HG03135 (cell line): ENCODE data around the gene TCEAL9.
A peak's percentile ranks its signal among the peaks of the same experiment; 100 is the strongest.
"Not testable (repeated sequence)": the region's sequence is repeated elsewhere in the genome, so short reads cannot be mapped to it uniquely, and the experiment has no call there.

Source experiments
- ATAC-seq: cut with Tn5 transposase; IDR thresholded peaks from one replicate; pipeline ENCODE4 v1.9.1; 2021; ENCODE audit warnings: mild to moderate bottlenecking, moderate library complexity; ENCODE audit not compliant: unreplicated experiment

TCEAL9 gene, protein sequence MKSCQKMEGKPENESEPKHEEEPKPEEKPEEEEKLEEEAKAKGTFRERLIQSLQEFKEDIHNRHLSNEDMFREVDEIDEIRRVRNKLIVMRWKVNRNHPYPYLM

DNA sequence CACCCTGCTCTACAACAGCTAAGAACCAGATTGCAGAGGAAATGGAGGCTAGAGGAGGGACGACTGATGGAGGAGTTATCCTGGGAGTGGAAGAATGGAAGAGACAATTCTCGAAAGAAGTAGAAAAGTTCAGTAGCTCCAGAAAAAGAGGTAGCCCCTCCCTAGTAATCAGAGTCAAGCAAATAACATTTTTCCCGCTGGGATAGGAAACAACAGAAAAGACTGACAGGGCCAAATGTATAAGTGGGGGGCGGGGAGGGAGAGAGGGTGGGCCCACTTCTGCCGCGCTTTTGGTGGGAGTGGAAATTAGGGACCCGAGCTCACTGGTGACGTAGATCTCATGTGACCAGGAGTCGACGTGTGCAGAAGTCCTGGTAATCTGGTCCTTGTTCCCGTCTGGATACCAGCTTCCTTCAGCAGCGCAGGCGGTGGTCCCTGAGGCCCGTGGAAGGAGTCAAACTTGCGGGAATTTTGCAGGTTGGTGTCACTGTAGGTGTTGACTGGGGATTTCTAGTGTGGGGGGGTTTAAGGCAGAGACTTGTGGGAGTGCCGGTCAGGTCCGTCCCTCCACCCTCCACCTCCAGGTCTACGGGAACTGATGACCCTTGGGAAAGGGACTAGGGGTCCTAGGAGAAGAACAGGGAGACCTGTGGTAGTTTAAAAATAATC, at the start of gene TCEAL9:
Gene TCEAL9 (plus strand): TSS at position 377 of the 669 bp plus-strand sequence. CDS start 1,179 bp downstream, outside the sequence.
- ATAC-seq = no peak

DNA sequence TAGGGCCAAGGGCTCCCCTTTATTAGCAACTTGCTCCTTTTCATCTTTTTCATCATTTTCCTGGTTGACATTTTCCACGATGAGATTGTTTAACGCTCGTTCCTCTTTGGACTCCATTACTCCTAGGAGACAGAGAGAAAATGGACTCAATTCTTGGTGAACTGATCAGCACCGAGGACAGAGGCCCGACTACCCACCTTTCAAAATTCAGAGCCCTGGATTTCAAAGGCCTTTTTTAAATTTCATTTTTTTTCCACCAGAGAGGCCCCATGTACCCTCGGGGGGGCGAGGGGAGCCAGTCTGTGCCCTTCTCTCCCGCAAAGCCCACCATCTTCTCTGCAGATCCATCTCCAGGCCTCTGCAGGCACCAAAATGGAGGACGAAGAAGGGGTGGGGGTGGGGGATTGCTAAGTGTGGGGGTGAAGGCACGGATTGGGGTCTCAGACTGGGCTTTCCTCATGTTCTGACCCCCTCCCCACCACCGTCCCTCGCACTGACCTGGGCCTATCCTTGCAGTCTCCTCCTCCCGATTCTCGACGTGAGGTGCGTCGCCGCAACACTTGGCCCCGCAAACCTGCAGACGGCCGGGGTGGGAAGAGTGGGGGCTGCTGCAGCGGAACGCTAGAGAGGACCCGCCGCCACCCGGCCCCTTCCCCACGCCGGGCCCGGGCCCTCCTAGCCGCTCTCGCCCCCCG, 46.3 kb upstream of the TCEAL9 start:
- ATAC-seq = no peak

DNA sequence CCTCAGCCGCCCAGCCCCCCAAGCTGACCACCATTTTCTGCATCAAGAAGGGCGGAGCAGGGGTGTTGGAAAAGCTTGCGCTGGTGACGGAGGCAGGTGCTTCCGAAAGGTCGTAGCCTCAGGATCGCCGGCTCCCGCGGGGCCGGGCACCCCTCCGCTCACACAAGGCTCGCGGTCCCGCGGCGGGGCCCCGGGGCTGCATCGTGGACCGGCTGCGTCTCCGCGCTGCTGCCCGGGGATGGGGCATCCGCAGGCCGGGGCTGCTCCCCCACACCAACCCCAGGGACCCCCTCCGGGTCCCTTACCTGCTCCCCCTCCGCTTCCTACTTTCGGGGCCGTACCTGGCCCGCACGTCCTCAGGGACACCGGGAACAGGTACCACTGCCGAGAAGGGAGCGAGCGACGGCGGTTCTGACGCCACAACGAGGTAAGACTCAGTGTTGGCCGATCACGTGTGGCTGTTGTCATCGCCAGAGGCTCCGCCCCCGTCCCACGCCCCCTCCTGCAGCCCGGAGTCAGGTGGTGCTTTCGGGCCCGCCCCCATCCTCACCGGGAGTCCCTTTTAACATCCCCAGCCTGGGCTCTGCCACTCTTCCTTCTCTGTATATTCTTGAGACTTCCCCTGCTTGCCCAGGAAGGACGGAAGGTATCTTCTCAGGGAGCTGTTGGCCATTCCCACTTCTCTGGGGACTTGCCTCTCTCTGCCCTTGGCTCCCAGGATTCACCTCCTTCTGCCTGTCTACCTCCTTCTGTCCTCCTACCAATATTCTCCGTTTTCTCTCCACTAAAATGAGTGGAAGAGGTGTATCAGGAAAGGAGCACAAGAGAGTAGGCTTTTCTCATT, 45.5 kb upstream of the TCEAL9 start, which contains the start of gene BEX2:
Gene BEX2 (minus strand): TSS at position 436 of the 844 bp plus-strand sequence. CDS start 1,014 bp downstream, outside the sequence.
- ATAC-seq = peak; percentile 97

DNA sequence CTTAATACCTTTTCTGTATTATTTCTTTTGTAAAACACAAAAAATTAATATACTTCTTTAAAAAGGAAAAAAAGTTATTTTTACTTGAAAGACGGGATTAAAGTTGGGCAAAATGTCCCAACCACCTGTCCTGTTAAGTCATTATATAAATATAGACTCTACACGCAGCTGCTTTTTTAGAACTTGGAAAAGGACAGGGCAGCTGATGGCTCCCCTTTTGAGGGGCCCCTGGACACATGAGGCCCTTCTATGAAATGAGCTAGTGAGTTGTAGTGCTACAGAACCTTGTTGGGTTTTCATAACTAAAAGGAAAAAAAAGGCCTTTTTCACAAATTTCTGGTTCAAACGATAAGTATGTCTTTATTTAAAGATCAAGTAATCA, 44.9 kb upstream of the TCEAL9 start:
- no peak for ATAC-seq

DNA sequence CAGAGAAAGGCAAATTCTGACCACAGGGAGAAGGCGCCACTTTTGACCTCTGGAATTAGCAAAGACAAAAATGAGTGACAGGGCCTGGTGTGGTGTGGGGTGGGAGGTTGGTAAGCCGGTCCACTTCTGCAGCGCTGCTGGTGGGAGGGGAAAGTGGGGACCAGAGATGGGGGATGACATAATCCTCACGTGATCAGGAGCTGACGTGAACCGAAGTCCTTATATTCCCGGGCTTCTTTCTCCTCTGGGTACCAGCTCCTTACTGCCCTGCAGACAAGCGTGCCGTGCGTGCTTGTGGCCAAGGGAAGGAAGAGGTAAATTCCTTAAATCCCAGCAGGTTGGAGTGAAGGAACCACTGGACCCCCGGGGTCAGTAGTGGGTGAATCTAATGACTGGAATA, 26.3 kb upstream of the TCEAL9 start, which contains the start of gene TCEAL7:
Gene TCEAL7 (plus strand): TSS at position 249 of the 400 bp plus-strand sequence. CDS start 1,165 bp downstream, outside the sequence.
- ATAC-seq = no peak

DNA sequence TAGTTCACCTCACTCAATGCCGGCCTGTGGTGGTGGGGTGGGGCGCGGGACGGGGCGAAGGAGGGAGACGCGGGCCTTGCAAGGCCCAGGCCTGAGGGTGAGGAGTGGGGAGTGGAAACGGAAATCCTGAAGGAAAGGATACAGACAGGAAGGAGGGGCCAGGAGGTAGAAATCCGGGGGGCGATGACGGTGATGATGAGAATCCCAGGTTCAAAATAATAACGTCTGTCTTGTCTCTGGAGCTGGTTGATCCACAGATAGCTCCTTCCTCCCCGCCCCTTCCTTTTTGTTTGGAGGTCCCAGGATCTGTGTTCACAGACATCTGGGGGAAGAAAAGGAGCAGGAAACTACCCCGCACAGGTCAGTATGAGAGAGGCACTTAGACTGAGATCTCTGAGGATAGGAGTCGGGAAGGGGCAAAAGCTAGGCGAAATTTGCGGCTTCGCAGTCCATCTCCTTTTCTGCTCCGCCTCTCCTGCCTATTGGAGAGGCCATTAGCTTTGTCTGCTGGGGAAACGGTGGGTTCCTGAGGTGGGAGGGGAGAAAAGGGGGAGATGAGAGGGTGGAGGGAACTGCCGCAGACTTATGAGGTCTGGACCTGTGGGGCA, 25.5 kb upstream of the TCEAL9 start:
- ATAC-seq = no peak

DNA sequence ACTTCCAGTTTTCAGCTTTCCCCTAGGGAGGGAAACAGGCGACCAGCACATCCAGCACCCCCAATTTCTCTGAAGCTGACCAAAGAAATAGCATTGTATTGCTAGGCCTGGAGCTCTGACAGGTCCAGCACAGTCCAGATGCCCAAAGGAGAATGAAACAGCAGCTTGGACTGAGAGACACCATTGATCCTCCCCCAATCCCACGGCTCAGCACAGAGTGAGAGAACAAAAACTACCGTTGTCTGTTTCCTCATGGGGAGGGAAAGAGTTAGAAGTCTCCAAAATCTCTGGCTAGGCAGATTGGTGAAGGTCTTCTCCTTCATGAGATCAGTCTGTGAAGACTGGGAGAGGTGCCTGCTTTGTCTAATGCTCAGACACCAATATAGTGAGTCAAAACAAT, 17.6 kb upstream of the TCEAL9 start:
- no peak for ATAC-seq

DNA sequence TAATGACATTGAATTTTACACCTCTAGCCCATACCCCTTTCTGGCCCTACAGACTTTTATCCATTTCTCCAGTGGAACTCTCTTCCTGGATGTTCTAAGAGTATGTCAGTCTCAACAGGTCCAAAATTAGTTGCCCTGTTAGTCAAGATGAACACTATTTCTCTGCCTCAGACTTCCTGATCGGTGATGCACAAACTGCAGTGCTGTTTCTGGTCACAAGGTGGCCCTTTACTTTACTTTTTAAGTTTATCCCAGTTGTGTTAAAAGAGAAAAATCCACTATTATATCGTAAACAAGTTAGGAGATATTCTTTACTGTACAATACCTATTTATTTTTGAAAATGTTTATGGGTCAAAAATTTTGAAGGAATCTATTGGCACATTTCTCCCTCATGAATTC, 13.2 kb upstream of the TCEAL9 start:
- ATAC-seq = peak; percentile 62

DNA sequence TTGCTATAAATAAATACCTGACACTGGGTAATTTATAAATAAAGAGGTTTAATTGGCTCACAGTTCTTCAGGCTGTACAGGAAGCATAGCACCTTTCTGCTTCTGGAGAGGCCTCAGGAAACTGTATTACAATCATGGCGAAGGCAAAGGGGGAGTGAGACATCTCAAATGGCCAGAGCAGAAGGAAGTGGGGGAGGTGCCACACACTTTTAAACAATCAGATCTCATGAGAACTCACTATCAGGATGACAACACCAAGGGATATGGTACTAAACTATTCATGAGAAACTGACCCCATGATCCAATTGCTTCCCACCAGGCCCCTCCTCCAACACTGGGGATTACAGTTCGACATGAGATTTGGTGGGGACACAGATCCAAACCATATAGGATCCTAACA, 11.7 kb upstream of the TCEAL9 start:
- no peak for ATAC-seq

DNA sequence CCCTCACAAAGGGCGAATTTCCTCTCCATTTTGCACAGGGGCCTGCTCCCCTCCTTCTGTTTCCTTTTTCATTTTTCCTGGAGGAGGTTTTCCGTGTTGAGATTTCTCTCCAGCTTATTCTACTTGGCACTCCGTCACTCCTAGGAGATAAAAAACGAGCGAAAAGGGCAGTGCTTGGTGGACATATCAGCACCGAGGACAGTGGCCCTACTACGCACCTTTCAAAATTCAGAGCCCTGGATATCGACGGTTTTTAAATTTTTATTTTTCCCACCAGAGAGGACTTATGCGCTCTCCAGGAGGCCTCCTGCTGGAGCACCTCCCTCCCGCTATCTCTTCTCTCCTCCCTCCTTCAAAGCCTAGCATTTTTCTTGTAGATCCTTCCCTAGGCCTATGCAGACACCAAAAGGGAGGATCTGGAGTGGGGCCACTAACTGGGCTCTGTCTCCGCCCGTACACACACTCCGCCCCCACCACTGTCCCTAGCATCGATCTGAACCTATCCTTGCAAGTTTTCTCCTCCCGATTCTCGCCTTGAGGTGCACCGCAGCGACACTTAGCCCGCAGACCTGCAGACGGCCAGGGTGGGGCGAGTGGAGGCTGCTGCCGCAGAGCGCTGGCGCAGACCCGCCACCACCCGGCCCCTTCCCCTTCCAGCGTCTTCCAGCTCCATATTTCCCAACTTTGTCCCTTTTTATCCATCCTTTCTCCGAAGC, 8.5 kb upstream of the TCEAL9 start:
- ATAC-seq = no peak

DNA sequence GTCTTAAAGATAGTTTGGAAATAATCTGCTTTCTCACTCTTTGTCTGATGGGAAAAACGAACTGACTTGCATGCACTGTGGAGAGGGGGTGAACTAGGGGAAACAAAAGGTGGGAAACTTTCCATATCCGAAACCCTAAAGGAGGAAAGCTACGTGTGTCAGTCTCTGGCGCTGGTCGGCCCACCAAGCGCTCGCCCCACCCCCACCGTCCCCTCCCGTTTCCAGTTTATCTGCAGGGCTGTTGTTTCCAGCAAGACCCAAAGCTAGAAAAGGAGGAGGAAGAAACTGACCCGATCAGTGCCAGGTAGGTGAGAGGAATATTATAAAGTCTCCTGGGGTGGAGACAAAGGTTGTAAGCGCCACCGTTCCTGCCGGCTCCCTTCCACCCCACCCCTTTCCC, 552 bp downstream of the TCEAL9 start:
- no peak for ATAC-seq

DNA sequence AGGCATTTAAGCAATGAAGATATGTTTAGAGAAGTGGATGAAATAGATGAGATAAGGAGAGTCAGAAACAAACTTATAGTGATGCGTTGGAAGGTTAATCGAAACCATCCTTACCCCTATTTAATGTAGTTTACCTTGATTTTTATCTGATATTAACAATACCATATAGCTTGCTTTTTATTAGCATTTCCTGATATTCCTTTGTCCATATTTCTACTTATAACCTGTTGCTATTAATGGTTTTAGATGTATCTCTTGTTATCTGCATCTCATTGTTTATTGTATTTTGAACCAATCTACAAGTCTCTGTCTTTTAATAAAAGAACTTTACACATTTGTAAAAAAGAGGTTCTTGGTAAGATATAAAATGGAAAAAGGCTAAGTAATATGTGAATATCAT, 1.6 kb downstream of the TCEAL9 start:
- ATAC-seq = no peak

DNA sequence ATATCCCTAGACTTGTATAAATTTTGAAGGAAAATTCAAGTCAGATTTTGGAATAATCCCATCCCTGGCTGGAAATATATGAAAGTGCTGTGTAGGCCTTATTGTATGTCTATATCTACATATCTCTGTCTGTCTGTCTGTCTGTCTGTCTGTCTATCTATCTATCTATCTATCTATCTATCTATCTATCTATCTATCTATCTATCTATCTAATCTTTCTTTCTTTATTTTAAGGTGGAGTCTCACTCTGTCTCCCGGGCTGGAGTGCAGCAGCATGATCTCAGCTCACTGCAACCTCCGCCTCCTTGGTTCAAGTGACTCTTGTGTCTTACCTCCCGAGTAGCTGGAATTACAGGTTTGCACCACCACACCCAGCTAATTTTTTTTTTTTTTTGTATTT, 3.3 kb downstream of the TCEAL9 start:
- not testable (repeated sequence) for ATAC-seq

DNA sequence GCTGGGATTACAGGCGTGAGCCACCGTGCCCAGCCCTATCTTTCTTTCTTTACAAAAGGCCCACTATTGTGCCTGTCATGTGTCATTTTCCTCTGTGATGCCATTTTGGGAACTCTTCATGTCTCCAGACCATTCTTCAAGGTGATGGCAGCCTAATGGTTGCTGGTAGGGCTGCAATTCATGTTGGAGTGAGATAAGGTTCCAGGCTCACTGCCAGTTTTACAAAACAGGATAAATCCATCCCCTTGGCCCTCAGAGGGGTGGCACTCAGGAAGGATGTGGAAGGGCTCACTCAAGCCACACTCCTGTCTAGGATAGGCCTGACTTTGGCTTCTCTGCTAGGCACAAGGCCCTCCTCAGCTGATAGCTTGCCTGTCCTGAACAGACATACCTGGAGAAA, 3.8 kb downstream of the TCEAL9 start:
- ATAC-seq = no peak

DNA sequence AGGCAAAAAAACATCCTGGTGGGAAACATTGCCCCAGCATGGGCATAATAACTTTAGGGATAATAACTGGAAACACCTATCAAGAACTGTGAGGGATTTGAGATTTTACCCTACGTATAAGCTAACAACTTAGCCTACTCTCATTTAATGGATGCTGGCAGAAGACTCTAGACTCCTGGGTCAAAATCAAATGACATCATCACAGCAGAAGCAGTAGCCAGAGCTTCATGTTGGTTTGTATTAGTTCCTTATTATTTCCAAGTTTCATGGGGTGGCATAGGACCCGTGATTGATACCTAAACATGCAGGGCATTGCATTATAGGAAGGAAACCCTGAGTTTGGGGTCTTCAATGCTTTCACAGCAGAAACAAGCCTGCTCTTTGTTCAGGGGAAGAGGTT, 4.6 kb downstream of the TCEAL9 start:
- no peak for ATAC-seq

DNA sequence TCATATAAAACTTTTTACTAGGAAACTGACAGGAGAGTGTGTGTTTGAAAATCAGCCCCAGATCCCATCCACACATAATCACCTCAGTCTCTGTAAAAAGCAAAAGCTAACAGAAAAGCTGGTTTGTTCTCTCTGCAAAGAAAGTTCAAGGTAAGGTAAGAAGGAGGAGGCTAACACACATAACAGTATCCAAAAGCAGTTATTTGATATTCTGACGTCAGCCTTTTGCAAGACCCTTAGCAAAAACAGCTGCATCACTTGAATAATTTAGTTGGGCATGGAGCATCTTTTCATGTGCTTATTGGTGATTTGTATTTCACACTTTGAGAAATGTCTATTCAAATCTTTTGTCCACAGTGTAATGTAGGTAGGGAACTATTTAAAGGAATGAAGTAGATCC, 5.5 kb downstream of the TCEAL9 start:
- no peak for ATAC-seq

DNA sequence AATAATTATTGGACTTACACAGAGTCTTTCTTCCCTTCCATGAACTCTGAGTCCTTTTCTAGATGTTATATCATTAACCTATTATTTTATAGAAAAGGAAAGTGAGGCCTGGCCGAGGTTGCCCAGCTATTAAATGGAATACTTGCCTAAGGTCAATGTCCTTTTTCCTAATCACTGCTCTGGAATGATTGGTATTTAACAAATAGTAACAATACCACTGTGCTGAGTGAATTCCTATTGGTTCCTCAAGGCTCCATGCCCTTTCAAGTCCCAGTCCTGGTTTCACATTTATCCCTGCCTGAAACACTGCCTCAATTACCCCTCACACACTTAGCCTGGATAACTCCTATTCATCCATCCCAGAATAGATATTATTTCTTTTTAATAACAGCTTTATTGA, 6.2 kb downstream of the TCEAL9 start:
- ATAC-seq = no peak

DNA sequence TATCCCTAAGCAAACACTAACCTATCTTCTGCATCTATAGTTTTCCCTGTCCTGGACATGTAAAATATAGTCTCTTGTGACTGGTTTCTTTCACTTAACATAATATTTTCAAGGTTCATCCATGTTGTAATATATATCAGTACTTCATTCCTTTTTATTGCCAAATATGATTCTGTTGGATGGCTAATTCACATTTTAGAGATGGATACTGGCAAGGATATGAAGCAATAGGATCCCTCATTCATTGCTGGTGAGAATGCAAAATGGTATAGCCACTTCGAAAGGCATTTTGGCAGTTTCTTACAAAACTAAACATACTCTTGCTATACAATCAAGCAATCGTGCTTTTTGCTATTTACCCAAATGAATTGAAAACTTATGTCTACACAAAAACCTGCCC, 6.7 kb downstream of the TCEAL9 start:
- ATAC-seq = no peak

DNA sequence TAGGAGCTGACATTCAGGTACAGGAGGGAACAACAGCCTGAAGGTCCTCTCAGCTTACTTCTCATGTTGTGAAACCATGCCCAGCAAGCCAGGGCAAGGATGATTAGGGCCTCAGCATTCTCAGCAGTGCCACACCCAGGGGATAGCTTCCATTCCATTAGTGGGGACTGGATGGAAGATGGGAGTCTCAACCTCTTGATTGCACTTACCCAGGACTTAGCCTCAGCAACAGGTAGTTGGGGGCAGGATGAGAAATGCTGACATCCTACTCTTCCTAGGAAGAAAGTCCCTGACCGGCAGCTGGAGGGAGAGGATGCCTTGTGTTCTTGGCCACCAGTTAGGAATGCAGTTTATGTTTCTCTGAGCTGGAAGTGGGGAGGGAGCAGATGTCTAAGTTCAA, 11.2 kb downstream of the TCEAL9 start:
- ATAC-seq = no peak

DNA sequence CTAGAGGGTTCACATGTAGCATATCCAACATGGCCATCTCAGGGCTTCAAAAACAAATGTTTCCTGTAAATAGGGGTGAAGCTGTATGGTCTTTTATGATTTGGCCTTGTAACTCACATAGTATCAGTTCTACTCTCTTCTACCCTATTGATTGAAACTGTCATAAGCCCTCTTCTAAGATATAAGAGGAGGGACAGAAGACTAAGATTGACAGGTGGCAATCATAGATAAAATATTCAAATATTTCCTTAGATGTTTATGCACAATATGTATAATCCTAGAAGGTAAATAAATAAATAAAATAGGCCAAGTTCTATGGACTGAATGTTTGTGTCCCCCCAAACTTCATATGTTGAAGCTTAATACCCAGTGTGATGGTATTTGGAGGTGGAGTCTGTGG, 13.2 kb downstream of the TCEAL9 start:
- ATAC-seq = no peak
